ENCODE data around the gene CORO2B.

Gene CORO2B

DNA sequence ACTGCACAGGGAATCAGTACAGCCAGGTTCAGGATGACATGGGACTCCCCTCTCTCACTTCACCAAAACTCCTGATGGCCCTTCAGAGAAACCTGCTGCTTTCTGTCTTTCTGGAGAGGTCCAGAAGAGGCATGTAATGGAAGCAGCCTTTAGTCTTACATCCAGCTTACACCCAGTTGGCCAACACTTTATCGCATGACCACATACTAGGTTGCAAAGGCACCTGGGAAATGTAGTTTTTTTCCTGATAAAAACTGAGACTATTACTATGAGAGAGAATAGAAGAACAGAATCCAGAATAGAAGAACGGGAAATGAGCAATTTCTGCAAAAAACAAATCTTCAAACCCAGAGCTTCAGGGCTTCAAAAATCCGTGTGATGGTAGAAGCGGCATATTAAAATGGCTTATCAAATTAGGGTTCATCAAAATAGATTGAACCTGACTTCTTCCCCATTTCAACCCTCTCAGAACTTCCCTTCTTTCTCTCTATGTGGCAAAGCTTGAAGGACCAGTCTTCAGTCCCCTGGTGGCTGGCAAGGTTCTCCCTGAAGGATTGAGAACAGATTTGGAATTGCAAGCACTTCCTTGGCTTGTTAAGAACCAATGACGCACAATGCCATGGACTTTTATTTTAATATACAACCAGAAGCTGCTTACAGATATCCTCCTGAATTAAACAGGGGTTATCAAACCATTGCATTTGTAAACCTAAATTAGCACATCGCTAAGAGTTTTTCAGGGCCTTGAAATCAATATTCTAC, 34.4 kb downstream of the CORO2B start:
- DNase-seq, result peak; percentile 48

DNA sequence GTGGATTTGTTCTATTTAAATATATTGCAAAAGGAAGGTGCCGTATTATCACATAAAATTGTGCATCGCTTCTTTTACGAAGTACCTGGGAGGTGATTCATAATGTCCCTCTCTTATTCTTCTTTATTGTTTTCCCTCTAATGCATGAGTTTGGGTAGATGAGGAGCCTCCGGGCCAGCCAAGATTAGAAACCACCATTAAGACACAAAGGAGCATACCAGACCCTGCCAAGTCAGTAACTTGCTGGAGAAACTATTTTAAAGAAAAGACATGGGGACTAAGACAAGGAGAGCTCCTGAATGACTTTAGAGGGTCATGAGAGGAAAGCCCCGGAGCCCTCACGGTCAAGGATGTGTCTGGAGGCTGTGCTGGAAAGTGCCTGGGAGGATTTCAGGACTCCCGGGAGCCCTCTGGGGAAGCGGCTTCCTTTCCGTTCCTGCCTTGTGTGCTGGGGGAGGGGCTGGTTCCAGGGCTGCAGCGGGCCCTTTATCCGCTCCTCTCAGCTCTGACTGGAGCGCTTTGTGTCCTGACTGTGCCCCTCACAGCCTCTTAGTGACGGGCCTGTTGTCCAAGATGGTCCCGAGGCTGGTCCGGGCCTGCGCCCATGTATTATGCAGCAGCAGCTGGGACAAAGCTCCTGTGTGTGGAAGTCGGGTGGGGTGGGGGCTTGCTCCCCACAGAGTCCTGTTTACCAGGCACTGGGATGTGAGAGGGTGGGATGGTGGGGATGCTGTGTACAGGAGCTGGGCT, 35.7 kb downstream of the CORO2B start:
- DNase-seq, result no peak

DNA sequence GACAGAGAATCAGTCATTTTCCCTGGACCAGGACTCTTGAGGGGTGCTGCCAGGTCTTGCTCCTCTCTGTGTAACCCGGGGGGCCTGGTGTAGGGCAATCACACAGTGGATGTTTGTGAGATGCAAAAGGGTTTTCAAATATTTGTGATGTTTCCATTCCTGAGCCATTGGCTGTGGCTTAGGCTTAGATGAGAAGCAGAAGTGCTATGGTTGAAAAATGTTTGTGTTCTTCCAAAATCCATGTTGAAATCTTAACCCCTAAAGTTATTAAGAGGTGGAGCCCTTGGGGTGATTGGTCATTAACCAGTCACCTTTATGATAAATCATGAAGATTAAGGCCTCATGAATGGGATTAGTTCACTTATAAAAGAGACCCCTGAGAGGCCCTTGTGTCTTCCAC, 36.5 kb downstream of the CORO2B start:
- no peak for DNase-seq

DNA sequence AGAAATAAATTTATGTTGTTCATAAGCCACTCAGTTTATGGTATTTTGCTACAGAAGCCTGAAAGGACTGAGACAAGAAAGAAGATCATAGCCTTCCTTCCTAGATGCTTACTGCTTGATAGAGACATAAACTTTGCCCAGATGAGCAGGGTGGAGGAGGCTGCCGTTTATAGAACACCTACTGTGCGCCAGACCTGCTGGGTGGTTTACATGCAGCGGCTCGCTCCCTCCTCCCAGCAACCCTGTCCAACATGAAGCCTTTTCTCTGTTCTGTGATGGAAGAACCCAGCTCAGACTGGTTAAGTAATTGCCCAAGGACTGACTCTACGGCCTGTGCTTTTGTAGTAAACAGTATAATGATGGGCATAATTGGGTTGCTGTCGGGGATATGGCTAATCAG, 37.0 kb downstream of the CORO2B start:
- DNase-seq, result no peak

DNA sequence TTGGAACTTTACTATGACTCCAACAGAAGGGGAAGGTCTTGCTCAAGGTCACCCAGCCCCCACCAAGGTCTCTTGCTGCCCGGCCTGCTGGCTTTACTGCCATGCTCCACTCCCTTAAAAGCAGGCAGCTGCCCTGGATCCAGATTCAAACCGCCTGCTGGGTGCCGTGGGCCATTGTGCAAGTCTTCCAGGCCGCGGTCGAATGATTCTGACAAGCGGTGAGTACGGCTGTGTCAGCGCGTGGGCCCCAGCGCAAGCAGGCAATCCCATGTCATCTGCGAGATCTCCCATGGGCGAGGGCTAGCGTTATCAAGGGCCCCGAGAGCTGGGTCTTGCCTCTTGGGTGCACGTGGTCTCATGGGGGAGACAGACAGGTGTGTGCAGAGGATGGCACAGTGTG, 37.6 kb downstream of the CORO2B start:
- no peak for DNase-seq

DNA sequence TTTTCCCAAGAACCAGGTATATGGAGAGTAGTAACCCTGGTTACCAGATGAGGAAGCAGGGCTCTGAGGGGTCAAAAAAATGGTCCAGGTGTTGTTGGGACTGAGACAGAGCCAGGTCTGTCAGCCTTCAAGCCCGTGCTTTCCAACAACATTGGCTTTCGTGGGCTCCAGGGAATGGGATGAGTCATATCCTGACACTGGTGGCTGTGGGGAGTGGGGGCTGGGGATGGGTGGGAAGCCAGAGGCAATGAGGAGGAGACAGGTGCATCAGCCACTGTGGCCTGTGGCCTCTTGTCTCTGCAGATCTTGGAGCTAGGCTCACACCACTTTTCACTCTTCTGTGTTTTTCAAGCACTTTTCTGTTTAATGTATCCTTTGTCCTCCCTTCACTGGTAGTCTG, 38.2 kb downstream of the CORO2B start:
- DNase-seq, result no peak

DNA sequence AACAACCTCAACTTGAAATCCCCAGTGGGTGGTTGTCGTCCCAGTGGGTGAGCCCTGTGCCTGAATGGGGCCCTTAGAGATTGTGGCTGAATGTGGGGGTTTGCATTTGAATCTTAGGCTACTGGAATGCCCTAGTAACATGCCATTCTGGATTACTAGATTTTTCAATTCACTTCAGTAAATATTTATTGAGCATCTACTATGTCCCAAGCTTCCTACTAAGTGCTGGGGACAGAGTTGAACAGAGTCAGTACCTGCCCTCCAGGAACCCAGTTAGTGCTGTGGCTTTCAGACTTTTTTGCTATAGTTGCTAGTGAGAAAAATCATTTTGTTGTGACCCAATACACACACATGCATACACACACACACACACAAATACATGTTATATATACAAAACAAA, 39.0 kb downstream of the CORO2B start:
- no peak for DNase-seq

DNA sequence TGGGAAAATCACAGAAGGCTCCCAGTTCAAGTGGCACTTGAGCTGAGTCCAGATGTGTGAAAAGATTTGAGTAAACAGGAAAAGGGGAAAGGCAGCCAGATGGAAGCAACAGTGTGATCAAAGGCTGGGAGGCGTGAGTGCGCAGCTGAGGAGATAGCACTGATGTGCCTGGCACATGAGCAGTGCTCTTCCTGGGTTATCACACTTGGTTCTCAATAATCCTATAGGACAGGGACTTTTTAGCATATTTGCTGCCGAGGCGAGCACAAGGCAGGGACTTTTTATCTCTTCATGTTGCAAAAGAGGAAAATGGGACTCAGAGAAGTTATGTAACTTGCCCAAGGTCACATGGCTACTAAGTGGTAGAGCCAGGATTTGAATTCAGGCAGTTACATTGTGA, 39.6 kb downstream of the CORO2B start:
- peak; percentile 10 for DNase-seq

DNA sequence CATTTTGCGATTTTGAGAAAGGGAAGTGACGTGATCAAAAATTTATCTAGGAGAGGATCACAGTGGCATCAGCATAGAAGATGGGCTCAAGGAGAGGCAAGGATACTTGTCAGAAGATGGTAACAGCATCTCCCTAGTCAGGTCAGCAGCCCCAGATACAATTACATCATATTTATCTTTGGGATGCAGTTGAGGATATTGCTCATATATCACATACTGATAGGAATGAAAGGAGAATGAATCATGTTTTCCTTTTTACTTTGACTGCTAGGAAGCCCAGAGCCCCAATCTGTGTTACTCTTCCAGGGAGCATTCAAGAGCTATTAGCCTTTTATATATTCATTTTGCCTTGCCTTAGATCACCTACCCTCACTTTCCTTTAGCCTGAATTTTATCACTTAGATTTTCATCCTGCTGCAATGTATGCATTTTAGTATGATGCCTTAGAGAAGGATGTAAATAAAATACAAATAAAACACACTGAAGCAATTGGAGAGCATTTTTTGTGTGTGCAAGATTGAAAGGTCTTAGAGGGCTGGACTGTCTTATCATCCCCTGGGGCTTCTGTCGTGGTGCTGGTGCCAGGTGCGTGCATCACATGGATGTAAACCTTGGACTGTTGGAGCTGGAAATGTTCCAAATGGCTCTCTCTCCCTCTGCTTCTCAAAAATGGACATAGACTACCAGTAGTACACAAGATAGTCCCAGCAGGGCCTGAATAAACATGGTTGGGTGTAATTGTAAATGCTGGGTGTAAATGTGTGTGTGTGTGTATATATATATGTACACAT, 40.3 kb downstream of the CORO2B start:
- DNase-seq, result no peak

DNA sequence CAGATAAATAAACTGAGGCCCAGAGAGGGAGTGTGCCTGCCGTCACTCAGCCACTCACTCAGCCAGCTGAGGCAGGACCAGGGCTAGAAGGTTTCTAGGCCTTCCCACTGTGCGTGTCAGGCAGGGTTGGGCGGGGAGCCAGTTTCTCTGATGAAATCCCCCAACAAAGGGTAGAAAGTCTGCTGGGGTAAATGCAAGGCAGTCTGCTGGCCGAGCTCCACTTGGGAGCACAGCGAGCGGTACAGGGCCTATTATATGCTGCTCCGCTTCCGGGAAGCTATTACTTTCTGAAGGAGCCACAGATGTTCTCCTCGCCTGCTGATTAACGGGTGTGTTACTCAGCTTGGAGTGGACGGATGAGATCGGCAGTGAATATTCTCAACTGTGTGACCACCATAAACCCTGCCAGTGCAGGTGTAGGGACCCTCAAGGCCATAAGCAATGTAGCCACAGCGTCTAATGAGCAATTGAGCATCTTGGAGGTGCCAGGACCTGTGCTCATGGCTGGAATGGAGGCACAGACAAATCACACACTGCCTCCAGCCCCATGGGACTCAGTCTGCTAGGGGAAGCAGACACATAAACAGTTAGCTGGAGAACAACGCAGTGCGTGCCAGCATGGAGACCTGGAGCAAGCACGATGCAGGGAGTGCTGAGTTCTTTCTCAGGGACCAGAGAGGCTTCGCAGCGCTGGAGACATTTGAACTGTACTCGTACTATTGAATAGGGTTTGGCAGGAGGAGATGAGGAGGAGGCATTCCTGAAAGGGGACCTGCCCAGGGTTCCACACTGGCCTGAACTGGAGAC, 42.1 kb downstream of the CORO2B start:
- DNase-seq, result peak; percentile 16

DNA sequence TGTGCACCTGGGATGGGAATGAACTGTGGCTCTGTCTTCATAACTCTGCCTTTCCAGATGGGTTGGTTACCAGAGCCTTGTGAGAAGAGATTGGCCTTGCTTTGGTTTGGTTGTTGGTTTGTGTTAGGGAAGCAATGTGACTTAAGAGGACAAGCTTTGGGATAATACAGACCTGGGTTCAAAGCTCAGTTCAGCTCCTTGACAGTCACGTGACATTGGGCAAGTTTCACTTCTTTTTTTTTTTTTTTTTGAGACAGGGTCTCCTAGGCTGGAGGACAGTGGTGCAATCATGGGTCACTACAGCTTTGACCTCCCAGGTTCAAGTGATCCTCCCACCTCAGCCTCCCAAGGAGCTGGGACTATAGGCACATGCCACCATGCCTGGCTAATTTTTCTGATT, 42.7 kb downstream of the CORO2B start:
- no peak for DNase-seq

DNA sequence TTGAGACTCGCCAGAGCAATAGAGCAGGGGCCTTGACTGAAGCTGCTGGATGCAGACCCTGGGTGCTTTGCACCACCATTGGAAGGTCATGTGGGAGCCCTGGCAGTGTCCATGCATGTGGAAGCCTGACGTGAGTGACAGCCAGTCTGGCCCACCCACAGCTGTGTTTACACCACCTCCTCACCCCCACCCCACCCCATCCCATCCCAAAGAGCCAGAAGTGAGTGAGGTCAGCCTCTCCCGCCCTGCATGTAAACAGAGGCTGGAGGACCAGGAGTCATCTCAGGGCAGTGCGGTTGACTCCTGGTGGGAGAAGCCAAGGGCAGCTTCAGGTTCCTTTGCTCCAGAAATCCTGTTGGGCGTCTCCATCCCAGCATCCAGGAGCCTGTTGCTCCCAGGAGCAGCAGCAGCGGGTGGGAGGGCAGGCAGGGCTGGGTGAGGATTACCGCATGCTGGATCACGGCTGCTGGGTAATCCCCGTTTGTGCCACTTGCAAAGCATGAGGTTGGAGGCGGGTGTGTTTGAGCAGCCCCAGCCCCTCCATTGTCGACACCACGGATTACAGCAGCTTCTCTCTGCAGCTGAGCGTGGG, 44.6 kb downstream of the CORO2B start:
- no peak for DNase-seq

DNA sequence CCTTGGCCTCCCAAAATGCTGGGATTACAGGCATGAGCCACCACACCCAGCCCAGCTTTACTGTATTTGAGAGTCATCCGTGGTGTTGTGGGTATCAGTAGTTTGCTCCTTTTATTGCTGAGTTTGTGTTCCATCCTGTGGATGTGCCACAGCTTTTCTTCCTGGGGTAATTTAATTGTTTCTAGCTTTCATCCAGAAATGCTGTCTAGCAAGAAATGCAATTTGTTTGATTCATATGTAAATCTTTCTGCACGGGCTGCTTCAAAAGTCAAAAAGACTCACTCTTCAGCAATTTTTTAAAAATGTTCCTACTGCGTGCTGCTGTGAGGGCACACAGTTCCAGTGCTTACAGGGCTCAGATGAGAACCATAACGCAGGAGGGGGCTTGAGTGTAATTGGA, 47.1 kb downstream of the CORO2B start:
- DNase-seq, result no peak

DNA sequence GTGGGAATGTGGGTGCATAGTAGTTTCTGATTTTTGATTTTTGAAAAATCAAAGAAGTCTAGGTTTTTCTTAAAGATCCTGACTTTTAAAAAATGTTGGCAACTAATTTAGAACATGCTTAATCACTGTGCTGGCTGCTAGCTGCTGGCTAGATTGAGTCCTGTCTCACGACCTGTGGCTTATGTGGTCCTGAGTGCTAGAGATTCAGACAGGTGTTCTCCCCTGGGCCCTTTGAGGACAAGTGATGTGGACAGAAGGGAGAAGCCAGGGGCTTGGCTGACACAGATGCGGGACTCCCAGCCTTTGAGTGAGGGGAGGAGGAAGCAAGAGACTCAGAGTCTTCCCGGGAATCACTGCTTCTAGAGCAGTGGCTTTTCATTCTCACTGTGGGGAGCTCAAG, 47.5 kb downstream of the CORO2B start:
- DNase-seq, result no peak

DNA sequence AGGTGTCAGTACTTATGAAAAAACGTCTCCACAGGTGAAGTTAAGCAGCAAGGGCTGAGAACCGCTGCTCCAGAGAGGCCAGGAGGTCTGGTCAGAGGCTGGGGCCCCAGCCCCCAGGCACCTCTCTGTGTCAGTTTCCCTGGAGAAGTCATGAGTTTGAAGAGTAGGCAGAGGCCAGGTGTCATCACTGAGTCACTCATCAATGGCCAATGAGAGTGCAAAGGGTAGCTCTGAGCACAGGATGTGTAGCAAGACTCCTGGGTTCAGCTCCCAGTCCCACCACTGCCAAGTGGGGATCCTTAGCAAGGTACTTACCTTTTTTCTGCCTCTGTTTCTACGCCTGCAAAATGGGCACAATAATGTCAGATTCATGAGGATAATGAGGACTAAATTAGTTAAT, 47.9 kb downstream of the CORO2B start:
- no peak for DNase-seq

DNA sequence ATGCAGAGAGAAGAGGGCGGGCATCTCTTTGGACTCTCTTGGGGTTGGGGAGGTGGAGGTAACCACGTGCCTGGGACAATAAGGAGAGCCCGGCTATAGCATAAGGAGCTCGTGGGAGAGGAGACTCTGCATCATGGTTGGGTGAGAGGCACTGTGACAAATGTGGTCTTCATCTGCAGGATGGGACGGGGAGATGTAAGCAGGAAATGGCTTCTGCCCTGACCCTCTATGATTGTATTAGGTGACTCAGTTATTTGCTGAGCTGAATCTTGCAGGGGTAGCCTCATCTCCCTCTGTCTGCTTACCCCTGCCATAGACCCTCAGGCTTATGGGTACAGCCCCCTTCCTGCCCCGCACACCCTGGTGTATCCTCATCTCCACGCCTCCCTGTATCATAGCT, 48.7 kb downstream of the CORO2B start:
- DNase-seq, result no peak

DNA sequence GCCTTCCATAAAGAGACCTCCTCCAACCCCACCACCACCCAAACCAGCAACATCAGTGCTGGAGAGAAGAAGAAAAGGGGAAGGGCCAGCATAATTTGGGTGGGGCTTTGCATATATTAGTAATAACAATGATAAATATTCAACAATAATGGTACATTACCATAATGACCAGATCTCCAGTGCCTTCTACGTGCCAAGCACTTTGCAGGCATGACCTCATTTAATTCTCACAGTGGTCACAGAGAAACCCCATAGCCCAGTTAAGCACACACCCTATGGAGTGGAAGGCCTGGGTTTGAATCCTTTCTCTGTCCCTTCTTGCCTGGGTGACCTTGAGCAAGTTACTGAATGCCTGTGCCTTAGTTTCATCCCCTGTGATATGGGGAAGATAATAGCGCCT, 49.2 kb downstream of the CORO2B start:
- no peak for DNase-seq

DNA sequence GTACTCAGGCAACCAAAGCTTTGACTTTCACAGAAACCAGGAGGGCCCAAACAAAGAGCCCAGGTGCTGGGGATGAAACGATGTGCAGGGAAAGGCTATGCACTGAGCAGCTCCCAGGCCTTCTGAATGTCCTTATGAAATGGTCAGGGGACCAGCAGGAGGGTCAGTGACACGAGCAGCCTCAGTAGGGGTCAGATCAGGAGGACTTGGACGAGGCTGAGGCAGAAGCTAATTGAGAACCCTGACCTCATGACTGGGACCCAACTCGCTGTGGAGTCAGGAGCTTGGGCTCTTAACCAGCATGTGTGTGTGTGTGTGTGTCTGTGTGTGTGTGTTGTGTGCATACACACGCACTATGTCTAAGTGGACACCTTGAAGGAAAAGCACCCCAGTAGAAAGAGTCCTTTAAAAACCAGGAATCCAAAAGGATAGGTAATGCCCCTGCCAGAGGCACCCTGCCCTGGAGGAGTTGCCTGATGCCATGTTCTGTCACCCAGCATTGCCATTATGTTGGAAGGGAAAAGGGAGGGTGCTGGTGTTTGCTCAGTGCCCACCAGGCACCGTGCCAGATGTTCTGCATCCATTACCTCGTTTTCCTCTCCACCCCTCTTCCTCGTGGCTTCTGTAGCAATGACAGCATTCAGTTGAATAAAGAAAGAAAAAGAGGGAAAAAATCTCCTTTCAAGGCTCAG, 50.9 kb downstream of the CORO2B start:
- no peak for DNase-seq

DNA sequence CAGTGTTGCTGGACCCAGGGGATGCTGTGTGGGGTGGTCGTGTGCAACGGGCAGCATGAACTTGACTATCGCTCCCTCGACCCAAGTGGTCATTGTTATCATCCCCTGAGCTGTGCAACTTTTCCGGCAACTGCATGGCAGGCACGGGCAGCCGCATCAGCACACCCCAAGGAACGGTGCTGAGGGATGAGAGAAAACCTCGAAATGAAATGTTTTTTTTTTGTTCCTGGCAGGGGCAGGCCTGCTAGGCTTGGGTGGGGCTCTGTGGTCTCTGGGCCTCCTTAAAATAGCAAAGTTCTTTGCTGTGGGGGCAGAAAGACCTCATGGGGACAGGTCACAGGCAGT, 51.4 kb downstream of the CORO2B start:
- peak; percentile 9 for DNase-seq

DNA sequence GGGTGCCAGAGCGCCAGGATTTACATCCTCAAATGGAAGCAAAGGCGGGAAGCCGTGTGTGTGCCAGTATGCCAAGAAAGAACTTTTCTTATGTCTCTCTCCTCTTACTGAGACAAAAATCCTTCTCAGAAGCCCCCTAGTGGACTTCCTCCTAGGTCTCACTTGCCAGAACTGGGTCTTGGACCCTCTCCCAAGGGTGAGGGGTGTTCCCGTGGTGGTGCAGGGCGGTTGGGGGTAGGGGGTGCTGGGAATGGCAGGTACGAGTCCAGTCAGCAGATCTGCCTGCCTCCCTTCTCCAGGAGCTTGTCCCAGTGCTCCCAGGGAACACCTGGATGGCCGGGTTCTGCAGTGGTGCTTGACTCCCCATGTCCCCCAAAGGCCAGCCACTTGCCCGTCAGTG, 52.0 kb downstream of the CORO2B start:
- DNase-seq, result no peak

DNA sequence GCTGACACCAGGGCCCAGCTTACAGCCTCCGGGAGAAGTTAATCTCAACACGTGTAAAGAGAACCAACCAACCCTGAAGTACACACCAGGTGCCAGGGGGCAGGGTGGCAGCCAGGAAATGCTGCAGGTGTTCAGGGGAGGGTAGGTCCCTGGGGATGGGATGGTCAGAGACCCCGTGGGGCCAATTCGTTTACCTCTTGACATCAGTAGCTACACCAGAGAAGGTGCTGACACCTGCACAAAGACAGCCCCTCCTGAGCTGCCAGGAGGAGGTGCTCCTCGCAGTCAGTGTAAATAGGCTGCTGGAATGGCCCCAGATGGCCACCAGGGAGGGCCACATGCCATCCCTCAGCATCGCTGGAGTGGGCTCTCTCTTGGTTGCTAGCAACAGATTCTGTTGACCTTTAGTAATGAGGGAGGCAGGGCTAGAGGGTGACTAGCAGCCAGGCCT, 52.8 kb downstream of the CORO2B start:
- DNase-seq, result no peak

DNA sequence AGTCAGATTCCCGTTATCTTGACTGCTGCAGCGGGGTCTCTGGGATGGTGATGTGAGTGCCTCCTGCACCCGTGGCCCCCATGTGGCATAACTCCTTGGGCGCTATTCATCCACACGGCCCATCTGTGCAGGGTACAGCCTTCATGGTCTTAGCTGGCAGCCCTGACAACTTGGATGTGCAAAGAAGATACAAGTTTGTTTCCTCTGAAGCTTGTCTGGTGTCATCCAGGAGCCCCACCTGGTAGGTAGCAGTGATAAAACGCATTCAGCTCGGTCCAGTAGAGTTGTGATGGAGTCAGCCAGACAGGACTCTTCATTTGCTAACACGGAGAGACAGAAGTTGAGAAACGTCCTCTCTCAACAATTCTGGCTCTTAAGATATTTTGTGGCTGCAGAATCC, 53.3 kb downstream of the CORO2B start:
- no peak for DNase-seq

Data from hematopoietic multipotent progenitor cell treated with erythropoietin and hydrocortisone succinate and interleukin-3 and kit ligand, for 4 days (in vitro differentiated cells).